Measurements from ENCODE around the gene TOX2.

DNA sequence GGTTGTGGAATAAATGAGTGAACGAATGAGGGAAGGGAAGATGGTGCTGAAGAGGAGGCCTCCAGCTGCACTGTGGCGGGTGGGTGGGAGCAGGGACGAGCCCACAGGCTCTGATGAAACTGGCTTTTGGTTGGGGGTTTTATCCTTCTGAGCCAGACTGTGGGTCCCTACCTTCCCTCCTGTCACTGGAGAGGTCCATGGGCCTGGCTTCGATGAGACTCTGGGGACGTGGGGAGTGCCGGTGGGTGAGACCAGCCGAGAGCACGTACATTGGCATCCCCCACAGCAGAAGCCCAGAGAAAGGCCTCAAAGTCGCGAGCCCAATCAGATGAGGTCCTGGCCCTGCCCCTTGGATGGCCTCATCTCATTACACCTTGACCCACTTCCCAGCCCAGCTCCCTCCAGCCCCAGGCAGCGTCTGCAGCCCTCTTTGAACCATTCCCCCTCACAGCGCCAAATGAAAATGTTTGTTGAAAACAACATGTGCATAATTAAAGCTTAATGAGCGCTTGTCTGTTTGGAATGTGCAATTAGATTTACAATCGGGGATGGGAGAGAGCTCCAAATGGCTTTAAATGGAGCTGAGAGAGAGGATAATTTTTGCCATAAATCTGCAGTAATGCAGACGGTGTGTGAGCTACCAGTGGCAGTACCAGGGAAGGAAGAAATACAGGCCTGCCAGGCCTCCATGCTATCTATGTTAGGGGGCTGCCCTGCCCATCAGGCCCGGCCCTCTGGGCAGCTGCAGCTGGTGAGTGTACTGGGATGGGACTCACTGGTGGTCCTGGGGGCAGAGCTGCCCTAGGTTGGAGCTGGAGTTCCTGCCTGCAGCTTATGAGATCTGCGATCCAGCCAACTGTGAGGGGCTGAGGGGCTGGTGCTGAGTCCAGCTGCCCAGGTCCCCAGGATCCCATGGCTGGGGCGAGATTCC, 47.2 kb downstream of the TOX2 start:
- TF ChIP-seq CTCF (conservative IDR thresholded peaks at IDR 0.05; ENCODE audit: low read depth, low read length) (no peak), EZH2 (IDR thresholded peaks at IDR 0.05; ENCODE audit: borderline replicate concordance, low read depth, low read length, poor library complexity, severe bottlenecking) (no peak)

Measured in A673 (cell line).